GM19372 (cell line): ENCODE measurements around the gene PARS2.
A peak's percentile ranks its signal among the peaks of the same experiment; 100 is the strongest.

ENCODE experiments used
- ATAC-seq: cut with Tn5 transposase; IDR thresholded peaks from one replicate; pipeline ENCODE4 v1.9.1; 2021; ENCODE audit warnings: mild to moderate bottlenecking, low read depth, moderate library complexity; ENCODE audit not compliant: unreplicated experiment

The PARS2 gene

GRCh38 chr1:54742282-54742681 lies 22.0 kb downstream of the PARS2 start:
- no peak for ATAC-seq

GRCh38 chr1:54741531-54741930 lies 22.8 kb downstream of the PARS2 start:
- no peak for ATAC-seq

- no peak for ATAC-seq
Measured at GRCh38 chr1:54738244-54738643, 26.1 kb downstream of the PARS2 start.

DNA sequence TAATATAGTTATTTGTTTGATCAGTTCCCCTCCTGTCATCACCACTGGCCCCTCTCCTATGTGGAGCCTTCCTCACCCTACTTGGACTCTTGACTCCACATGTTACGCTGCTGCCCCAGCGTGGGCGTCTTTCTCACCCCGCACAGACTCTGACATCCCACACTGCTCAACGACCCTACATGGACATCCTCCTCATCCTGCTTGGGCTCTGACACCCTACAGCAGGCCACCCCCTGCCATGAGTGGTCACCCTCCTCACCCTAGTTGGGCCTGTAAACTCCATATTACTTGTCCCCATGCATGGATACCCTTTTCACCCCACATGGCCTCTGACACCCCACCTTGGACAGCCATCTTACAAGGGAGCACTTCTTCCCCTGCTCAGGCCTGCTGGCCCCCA lies 27.6 kb downstream of the PARS2 start:
- ATAC-seq: no peak

- ATAC-seq: no peak
Measured at GRCh38 chr1:54728027-54728426, 36.3 kb downstream of the PARS2 start.

DNA sequence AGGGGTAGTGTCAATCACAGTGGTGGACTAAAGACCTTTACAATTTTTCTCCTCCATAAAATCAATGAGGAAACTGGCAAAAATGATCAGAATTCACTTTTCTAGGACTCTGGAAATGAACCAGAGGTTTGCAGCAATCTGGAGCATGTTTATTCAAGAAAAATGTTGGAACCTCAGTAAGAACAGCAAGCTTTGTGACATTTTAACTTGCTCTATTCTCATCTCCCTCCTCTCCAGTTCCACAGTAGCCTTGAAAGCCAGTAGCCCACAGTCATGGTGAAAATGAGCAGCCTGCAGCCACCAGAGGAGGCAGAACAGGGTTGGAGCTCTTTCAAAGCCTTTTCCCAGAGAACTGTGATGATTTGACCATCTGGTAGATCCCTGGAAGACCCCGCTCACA lies 39.6 kb downstream of the PARS2 start:
- no peak for ATAC-seq

DNA sequence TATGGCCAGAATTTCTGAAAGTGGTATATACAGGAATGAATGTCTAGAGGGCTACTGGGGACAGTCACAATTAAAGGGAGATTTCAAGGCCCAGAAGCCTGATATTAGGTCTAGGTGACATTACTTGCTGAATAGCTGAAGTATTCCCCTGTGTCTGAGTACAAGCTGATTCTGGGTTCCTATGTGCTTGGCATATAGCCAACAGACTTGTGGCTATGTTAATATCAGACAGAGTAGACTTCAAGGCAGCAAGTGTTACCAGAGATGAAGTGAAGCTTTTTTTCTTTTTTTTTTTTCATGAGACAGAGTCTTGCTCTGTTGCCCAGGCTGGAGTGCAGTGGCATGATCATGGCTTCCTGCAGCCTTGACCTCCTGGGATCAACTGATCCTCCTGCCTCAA lies 40.3 kb downstream of the PARS2 start:
- ATAC-seq: no peak

GRCh38 chr1:54721719-54722118 lies 42.6 kb downstream of the PARS2 start:
- ATAC-seq: no peak

DNA sequence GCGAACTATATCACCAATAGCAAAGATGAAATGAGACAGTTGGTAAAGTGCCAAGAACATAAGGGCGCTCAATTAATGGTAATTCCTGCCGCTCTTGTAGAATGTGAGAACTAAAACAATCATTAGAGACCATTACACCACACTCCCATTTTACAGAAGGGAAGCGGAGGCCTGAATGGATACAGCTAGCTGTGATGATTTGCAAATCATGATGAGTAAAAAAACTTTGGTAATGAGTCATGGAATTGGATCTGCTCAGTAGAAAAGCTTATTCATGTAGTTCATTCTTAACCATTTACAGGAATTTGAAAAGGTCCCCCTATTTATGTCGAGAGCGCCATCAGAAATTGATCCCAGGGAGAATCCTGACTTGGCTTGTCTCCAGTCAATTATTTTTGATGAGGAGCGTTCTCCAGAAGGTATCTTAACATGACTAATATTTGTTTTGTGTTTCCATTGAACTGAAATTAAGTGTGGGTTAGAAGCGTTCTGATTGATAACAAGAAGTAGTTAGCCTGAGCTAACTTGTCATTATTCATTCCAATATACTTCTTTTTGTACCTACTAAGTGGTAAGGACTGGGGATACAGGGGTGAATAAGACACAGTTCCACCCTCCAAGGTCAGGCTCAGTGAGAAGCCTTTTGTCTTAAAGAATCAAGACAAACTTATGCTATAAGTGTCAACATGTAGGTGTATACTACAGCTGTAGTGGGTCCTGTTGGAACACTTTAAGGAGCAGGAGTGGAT lies 47.9 kb downstream of the PARS2 start:
- no peak for ATAC-seq

GRCh38 chr1:54715493-54716298 lies 48.6 kb downstream of the PARS2 start, which contains the start of gene TTC4:
TTC4 (plus strand) TSS chr1:54715861; CDS start chr1:54715909, 48 bp downstream.
- peak; percentile 94 for ATAC-seq

DNA sequence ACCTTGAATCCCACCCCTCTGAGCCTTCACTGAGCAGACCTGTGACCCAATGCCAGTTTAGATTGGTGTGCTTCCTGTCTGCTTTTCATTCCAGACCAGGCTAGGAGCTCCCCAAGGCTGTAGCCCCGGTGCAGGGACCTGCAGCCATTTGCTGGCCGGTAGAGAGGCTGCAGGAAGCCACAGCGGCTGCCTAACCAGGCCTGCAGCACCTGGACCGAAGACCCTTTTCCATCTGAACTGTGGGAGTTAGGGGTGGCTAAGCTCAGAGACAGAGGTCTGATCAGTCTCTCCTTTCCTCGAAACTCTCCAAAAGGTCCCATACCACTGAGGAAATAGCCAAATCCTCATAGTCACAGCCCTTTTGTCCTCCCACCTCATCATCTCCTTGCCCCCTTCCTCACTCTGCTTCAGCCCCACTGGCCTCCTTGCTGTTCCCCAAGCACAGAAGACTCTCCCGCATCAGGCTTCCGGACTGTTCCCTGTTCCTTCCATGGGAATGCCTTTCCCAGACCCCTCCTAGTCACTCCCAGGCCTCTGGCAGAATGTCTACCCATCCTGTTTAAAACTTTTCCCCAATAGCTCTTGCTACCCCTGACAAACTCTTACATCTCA lies 49.3 kb downstream of the PARS2 start:
- ATAC-seq: no peak

DNA sequence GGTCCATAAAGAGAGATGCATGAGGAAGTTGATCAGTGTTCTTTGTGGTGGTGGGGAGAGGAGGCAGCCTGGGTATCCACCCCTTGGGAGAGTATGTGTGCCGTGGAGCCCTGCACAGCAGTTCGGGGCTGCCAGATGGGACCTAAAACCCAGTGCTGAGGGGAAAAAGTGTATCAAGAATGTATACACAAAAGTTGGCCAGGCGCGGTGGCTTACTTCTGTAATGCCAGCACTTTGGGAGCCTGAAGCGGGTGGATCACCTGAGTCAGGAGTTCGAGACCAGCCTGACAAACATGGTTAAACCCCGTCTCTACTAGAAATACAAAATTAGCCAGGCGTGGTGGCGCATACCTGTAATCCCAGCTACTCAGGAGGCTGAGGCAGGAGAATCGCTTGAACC lies 52.8 kb downstream of the PARS2 start:
- no peak for ATAC-seq

DNA sequence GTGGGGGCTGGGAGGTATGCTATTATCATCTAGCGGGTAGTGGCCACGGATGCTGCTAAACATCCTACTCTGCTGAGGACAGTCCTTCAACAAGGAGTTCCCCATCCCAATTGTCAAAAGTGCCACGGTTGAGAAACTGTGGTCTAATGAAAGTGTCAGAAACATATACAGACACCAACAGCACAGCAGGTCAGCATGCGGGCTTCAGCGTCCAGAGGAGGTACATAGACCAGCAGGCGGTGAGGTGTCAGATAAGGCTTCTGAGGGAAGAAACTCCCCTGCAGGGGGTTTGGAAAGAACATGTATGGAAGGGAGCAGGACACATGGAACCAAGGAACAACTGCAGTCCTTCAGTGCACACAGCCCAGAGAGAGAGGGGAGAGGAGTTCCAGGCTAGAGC lies 53.5 kb downstream of the PARS2 start:
- ATAC-seq: no peak

GRCh38 chr1:54710434-54710833 lies 53.9 kb downstream of the PARS2 start:
- no peak for ATAC-seq

- no peak for ATAC-seq
Measured at GRCh38 chr1:54709547-54710292, 54.6 kb downstream of the PARS2 start.

DNA sequence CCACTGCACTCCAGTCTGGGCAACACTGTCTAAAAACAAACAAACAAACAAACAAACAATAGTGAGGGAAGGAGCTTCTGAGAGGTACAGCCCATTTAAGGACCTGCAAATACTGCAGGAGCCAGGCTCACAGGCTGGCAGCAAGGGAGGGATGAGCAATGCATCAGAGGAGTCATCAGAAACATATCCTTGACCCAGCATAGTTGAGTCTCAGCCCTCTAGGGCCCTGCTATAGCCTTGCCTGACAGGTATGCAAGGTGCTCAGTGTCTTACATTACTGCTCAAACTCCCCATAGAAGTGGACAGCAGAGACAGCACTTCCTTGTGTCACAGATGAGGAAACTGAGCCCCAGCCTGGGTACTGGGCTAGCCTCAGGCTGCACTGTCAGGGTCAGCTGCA lies 55.9 kb downstream of the PARS2 start:
- ATAC-seq: no peak
